Astrocyte (in vitro differentiated cells and primary cell): ENCODE measurements around the gene LNX2.

ENCODE experiments used
- CTCF ChIP-seq: IDR thresholded peaks from 2 replicates; pipeline ENCODE4 v1.5.1; 2011; ENCODE audit warnings: low read depth, mild to moderate bottlenecking, inconsistent platforms, low read length, moderate library complexity; ENCODE audit not compliant: insufficient read depth
- EZH2 ChIP-seq: IDR thresholded peaks from 2 replicates; pipeline ENCODE4 v1.6.1; 2012; ENCODE audit warnings: mild to moderate bottlenecking, low read length, inconsistent platforms; ENCODE audit not compliant: insufficient read depth

- TF ChIP-seq CTCF (no peak), EZH2 (no peak)
Measured at GRCh38 chr13:27662738-27663470, 42.6 kb upstream of the LNX2 start.
